Upper lobe of right lung (tissue), 1 donor: Measurements from ENCODE around the gene LAYN. TPM values are rescaled to one million over a fixed set of nuclear protein-coding genes. Genes with fewer than 3 reads are reported as not detected.

Source experiments
- ATAC-seq: fragments of 200-7000 bp; cut with Tn5 transposase; one replicate; pipeline ENCODE4 v1.9.1; 2020; ENCODE audit warnings: mild to moderate bottlenecking, moderate library complexity
- DNase-seq: peaks from one replicate; pipeline ENCODE4 v3.0.0-alpha.2; 2020
- H3K27ac ChIP-seq: fragments of 200-600 bp; one replicate; pipeline ENCODE4 v1.8.0; 2022
- H3K27me3 ChIP-seq: fragments of 200-600 bp; one replicate; pipeline ENCODE4 v1.8.0; 2022; ENCODE audit warnings: mild to moderate bottlenecking
- H3K36me3 ChIP-seq: fragments of 200-600 bp; one replicate; pipeline ENCODE4 v1.8.0; 2022
- H3K4me1 ChIP-seq: fragments of 200-600 bp; one replicate; pipeline ENCODE4 v1.8.0; 2022
- H3K4me3 ChIP-seq: fragments of 200-600 bp; one replicate; pipeline ENCODE4 v1.8.0; 2022; ENCODE audit warnings: mild to moderate bottlenecking
- H3K9me3 ChIP-seq: fragments of 200-600 bp; one replicate; pipeline ENCODE4 v1.8.0; 2022
- CTCF ChIP-seq: fragments of 200-600 bp; IDR thresholded peaks from one replicate; pipeline ENCODE4 v1.8.0; 2022; ENCODE audit warnings: antibody characterized with exemption
- intact Hi-C: fragments of 100-400 bp; cut with DNase I; formaldehyde crosslinking; loops from one replicate; pipeline ENCODE4 v1.11.0; 2022
- total RNA-seq: library from RNA; stranded (reverse); fragmentation: NEBNext Ultra II Directional; extraction: Animal tissue kit (Norgen Biotek cat#: 25700); gene quantifications from one replicate; pipeline ENCODE4 v1.2.1, GENCODE V29; 2021
- donor health status: DM: no; HTN: yes; CAD: no; lungs with severe emphysema.

Gene LAYN
- total RNA-seq, 1 donor from 2014 or later: 17.5 TPM

GRCh38 chr11:111557425-111558111 is 17.0 kb downstream of the LAYN start:
- Histone ChIP-seq H3K9me3 (no peaks in the 10 kb centered on the region), H3K36me3 (no peaks in the 10 kb centered on the region), H3K4me1 (no peaks in the 10 kb centered on the region), H3K27ac (no peak overlapping the region), H3K27me3 (no peaks in the 10 kb centered on the region), H3K4me3 (no peak overlapping the region)
- ATAC-seq: peak; percentile 76
- no peak for DNase-seq
- TF ChIP-seq CTCF: no peak
- intact Hi-C loops: no loop called here

- no peak overlapping the region for H3K27ac ChIP-seq
- no peak for DNase-seq
- intact Hi-C loops: loop anchor here (10.0 kb wide), 1 partner anchor 285 kb away; no protein-coding TSS in a partner anchor
- H3K9me3 ChIP-seq: no peaks in the 10 kb centered on the region
- H3K4me1 ChIP-seq: no peaks in the 10 kb centered on the region
- H3K27me3 ChIP-seq: no peaks in the 10 kb centered on the region
- no peak for TF ChIP-seq CTCF
- H3K36me3 ChIP-seq: no peaks in the 10 kb centered on the region
- no peak overlapping the region for H3K4me3 ChIP-seq
- ATAC-seq: no peak
These were observed 19.4 kb downstream of the LAYN start for GRCh38 chr11:111559800-111560464.

- no peak overlapping the region for H3K27ac ChIP-seq
- ATAC-seq: no peak
- intact Hi-C loops: loop anchor here (10.0 kb wide), 1 partner anchor 284 kb away; no protein-coding TSS in a partner anchor
These were observed 20.3 kb downstream of the LAYN start for GRCh38 chr11:111560800-111561199.

GRCh38 chr11:111561306-111561705 is 20.8 kb downstream of the LAYN start:
- no peak for DNase-seq
- Histone ChIP-seq H3K36me3 (no peaks in the 10 kb centered on the region), H3K27me3 (no peaks in the 10 kb centered on the region), H3K9me3 (no peaks in the 10 kb centered on the region), H3K27ac (no peak overlapping the region), H3K4me3 (no peak overlapping the region), H3K4me1 (no peaks in the 10 kb centered on the region)
- TF ChIP-seq CTCF: no peak
- ATAC-seq: no peak
- intact Hi-C loops: loop anchor here (10.0 kb wide), 1 partner anchor 283 kb away; no protein-coding TSS in a partner anchor

More at GRCh38 chr11:111560800-111561199, 20.3 kb downstream of the LAYN start:
- TF ChIP-seq CTCF: no peak
- Histone ChIP-seq H3K27me3 (no peaks in the 10 kb centered on the region), H3K36me3 (no peaks in the 10 kb centered on the region), H3K4me1 (no peaks in the 10 kb centered on the region), H3K4me3 (no peak overlapping the region), H3K9me3 (no peaks in the 10 kb centered on the region)
- DNase-seq: no peak

- no peaks in the 10 kb centered on the region for H3K9me3 ChIP-seq
- no peak overlapping the region for H3K27ac ChIP-seq
- H3K36me3 ChIP-seq: no peaks in the 10 kb centered on the region
- no peak for TF ChIP-seq CTCF
- H3K4me3 ChIP-seq: no peak overlapping the region
- intact Hi-C loops: loop anchor here (10.0 kb wide), 1 partner anchor 283 kb away; no protein-coding TSS in a partner anchor
- H3K4me1 ChIP-seq: no peaks in the 10 kb centered on the region
- ATAC-seq (no peak), DNase-seq (no peak)
- no peaks in the 10 kb centered on the region for H3K27me3 ChIP-seq
These were observed 21.3 kb downstream of the LAYN start for GRCh38 chr11:111561791-111562325.
